HG03108 (cell line): ENCODE measurements around the gene SCO2.
"Not testable (repeated sequence)": the region's sequence is repeated elsewhere in the genome, so short reads cannot be mapped to it uniquely, and the experiment has no call there.

Experiments
- ATAC-seq: cut with Tn5 transposase; IDR thresholded peaks from one replicate; pipeline ENCODE4 v1.9.1; 2021; ENCODE audit warnings: moderate library complexity; ENCODE audit not compliant: unreplicated experiment

The SCO2 gene

DNA sequence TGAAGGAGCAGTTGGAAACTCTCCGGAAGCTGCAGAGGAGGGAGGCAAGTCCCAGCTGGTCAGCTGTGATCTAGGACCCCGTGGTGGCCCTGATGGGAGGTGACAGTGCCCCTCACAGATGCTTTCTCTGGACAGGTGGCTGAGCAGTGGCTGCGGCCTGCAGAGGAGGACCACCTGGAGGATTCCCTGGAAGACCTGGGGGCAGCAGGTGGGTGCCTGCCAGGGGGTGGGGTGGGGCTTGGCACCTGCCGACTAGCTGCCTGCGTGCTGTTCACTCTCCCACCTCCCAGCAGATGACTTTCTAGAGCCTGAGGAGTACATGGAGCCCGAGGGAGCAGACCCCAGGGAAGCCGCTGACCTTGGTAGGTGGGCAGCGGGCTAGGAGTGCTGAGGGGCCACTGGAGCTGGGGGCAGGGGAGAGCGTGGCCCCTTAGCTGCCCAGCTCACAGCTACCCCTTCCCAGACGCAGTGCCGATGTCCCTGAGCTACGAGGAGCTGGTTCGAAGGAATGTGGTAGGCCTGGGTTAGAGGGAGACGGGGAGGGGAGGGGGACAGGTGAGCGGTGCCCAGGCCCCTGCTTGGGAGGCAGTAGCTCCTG lies 3.1 kb downstream of the SCO2 start:
- ATAC-seq: no peak

DNA sequence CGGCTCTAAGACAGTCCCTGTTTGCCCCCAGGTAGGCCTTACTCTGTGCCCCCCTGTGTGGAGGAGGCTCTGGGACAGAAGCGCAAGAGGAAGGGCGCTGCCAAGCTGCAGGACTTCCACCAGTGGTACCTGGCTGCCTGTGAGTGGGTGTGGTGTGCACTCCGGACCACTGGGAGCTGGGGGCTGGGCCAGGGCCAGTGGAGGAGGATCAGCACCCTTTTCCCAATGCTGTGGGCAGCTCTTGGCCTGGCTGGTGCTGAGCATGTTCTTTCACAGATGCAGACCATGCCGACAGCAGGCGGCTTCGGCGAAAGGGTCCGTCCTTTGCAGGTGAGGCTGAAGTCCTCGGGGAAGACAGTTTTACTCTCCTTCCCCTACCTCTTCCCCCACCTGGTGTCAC lies 3.7 kb downstream of the SCO2 start:
- no peak for ATAC-seq

DNA sequence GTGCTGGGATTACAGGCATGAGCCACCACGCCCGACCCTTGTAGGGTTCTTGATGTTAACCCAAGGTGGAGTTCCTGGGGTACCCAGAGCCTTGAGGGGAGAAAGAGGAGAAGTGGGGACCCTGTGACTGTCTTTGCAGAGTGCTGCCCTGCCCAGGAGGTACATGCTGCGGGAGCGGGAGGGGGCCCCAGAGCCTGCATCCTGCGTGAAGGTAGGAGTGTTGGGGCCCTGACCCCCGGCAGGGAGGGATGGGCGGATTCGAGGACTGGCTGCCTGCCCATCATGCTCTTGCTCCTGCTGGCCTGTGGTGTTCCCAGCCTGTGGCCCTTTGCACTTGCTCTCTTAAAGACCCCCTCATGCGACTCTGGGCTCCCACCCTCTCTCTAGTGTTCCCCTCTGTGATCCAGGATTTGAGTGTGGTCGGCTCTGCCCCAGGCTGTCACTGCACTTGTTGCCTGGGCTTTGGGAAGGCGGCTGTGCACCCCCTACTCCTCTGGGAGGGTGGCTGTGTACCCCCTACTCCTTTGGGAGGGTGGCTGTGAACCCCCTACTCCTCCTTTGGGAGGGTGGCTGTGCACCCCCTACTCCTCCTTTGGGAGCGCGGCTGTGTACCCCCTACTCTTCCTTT lies 4.5 kb downstream of the SCO2 start:
- no peak for ATAC-seq

DNA sequence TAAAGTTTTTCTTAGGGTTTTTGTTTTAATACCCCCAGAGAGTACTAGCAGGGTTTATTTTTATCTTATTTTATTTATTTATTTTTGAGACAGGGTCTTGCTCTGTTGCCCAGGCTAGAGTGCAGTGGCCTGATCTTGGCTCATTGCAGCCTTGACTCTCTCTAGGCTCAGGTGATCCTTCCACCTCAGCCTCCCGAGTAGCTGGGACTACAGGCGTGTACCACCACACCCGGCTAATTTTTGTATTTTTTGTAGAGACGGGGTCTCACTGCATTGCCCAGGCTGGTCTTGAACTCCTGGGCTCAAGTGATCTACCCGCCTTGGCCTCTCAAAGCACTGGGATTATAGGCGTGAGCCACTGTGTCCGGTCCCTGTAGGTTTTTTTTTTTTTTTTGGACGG lies 5.2 kb downstream of the SCO2 start:
- ATAC-seq: not testable (repeated sequence)

GRCh38 chr22:50519151-50519550 lies 6.2 kb downstream of the SCO2 start:
- ATAC-seq: no peak

DNA sequence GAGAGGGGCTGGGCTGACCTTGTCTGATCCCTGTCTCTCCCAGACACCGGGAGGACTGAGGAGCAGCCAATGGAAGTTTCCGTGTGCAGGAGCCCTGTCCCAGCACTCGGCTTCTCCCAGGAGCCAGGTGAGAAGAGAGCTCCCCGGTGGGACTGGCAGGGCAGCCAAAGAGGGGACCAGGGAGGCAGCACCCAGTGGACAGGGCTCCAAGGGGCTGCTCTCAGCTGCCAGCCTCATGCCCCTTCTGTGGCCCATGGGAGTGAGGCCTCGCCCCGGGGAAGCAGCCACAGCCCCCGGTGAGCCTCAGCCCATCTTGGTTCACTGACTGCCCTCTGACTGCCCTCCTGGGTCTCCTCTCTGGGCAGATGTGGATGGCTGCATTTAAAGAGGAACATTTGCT lies 6.8 kb downstream of the SCO2 start:
- ATAC-seq: no peak

DNA sequence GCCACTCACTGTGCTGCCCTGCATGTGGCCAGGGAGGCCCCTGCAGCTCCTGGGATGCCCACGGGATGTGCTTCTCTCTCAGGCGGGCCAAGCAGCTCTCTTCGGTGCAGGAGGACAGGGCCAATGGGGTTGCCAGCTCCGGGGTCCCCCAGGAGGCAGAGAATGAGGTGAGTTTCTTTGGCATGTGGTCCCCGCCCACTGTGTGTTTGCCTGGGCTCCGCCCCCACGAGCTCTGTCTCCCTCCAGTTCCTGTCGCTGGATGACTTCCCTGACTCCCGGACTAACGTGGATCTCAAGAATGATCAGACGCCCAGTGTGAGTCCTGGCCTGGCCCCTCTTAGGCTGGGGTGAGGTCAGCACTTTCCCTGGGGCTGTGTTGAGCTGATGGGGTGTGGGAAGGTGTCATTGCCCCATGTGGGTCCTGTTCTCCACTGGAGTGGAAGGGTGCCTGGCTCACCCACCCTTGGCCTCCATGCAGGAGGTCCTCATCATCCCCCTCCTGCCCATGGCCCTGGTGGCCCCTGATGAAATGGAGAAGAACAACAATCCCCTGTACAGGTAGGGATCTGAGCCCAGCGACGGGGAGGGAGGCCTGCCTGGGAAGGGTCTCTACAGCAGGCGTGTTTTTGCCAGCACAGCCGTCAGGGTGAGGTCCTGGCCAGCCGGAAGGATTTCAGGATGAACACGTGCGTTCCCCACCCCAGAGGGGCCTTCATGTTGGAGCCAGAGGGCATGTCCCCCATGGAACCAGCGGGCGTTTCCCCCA lies 7.7 kb downstream of the SCO2 start:
- ATAC-seq: no peak

DNA sequence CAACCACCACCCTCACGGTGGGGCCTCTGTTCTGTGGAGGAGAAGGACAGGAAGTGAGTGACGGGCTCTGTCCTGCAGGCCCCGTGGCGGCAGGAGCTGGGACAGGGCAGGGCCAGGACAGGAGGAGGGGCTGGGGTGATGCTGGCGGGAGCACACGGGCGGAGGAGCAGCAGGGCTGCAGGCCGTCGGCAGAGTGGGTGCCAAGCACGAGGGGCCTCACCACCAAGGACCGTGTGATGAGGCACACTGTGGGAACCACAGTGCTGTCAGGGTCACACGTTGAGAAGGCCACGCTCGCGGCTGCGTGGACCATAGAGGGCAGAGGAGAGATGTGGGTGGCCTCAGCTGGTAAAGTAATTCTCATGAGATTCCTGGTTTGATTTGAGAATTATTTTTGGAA lies 8.5 kb downstream of the SCO2 start:
- no peak for ATAC-seq

- no peak for ATAC-seq
These were observed 9.3 kb downstream of the SCO2 start for GRCh38 chr22:50516068-50516467.

- ATAC-seq: no peak
These were observed 12.2 kb downstream of the SCO2 start for GRCh38 chr22:50513175-50513574.

DNA sequence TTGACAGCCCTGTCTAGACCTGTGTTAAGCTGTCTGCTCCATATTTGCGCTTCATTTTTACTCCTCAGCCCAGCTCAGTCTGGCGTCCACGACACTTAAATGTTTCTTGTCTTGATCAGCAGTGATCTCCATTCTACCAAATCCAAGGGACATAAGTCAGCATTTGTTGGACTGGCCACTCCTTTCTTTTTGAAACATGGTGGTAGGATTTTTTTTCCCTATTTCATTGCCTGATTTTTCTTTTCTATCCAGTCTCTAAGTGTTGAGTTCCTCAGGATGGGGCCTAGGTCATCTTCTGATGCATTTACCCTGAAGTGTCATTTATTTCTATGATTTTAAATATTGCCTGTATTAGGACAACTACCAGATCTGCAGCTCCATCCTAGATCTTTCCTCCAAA lies 16.5 kb downstream of the SCO2 start:
- no peak for ATAC-seq

DNA sequence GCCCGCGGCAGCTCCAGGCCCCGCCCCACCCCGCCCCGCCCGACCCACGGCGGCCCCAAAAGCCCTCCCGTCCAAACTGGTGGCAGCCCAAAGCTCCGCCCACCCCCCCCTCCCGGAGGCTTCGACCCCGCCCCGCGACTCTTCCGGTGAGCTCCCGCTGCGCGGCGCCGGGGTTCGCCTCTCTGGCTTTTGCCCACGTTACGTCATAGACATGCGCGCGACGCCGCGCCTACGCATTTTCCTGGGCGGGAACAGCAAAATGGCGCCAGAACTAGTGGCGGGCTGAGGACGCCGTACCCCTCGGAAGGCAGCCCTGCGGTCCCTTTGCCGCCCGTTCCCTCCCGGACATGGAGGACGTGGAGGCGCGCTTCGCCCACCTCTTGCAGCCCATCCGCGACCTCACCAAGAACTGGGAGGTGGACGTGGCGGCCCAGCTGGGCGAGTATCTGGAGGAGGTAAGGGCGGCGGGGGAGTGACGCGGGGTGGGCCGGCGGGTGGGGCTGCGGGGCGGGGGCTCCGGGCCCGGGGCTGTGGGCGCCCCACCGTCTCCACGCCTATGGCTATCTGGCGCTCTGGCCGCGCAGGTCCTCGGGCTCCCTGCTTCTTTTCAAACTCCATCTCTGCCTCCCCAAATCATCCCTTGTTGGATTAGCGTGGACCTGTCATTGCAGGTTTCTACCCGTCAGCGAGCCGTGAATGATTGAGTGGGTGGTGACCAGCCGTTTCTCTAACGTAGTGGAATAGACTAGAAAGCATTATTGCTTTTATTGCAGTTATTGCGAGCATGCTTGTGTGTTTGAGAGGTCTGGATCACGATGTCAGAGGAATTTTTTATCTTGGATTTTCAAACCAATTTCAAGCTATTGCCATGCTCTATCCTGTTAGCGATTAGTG lies 17.2 kb downstream of the SCO2 start, which contains the start of gene NCAPH2:
NCAPH2 (plus strand) TSS at position 234 of the 894 bp plus-strand sequence; CDS start at position 348, 114 bp downstream.
- peak; percentile 54 for ATAC-seq

- peak; percentile 46 for ATAC-seq
These were observed 17.9 kb downstream of the SCO2 start, which contains the start of gene LMF2 for GRCh38 chr22:50507421-50507990. TSS of gene LMF2 (minus strand) at chr22:50507702. CDS start at chr22:50507675, 27 bp downstream.

DNA sequence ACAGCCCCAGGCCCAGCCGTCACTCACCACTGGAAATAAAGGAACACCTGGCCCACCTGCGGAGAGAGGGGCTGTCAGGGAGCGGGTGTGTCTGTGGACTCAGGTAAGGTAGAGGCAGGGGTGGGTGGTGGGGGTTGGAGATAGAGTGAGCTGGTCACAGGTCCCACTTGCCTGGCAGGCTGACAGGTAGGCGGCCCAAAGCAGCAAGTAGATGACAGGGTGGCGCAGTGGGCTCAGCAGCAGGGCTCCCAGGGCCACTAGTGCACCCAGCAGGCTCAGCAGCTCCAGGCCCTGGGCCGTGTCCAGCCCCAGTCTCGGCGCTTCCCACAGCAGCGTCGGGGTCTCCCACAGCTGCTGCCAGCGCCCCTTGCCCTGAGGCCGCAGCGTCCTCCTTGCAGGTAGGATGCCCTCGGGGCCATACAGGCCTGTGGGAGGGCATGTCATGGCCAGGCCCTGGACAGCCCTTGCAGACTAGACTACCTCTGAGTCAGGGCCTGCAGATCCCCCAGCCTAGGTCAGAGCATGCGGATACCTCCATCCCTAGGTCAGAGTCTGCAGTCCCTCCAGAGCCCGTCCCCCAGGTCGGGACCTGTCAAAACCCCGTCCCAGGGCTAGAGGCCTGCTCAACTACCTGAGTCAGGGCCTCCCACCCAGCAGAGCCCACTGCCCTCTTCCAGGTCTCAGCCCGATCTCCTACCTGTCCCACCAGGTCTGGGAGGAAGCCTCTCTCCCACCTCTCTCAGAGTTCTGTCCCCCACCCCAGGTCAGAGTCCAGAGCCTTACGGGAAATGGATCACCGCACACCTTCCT lies 18.6 kb downstream of the SCO2 start:
- no peak for ATAC-seq

GRCh38 chr22:50505776-50506610 lies 19.4 kb downstream of the SCO2 start:
- ATAC-seq: no peak

GRCh38 chr22:50505276-50505775 lies 20.1 kb downstream of the SCO2 start:
- ATAC-seq: no peak

GRCh38 chr22:50504369-50505211 lies 20.8 kb downstream of the SCO2 start:
- no peak for ATAC-seq
